Measurements from ENCODE around the gene OR6Y1.

The OR6Y1 gene

DNA sequence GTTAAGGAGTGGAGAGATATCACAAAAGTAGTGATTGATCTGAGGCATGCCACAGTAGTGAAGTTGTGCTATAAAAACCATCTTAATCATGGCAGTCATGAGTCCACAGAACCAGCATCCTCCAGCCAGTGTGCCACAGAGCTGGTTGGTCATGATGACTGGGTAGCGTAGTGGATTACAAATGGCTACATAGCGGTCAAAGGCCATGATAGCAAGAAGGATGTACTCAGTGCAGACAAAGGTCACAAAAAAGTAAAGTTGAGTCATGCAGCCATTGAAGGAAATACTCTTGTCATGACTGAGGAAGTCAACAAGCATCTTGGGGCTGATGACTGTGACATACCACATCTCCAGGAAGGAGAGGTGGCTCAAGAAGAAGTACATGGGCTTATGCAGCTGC lies 6.7 kb downstream of the OR6Y1 start:
- no peaks in the 10 kb centered on the region for H3K9me3 ChIP-seq (ENCODE audit: insufficient read depth, low read depth, low read length)
- H3K27ac ChIP-seq (ENCODE audit: low read depth, low read length), result no peak overlapping the region
- no peak overlapping the region for H3K4me3 ChIP-seq (ENCODE audit: low read length)
- no peaks in the 10 kb centered on the region for H3K36me3 ChIP-seq (ENCODE audit: insufficient read depth, low read length)
- WGBS, result 97% methylated on average over 2 of the region's 2 CpGs
- no peaks in the 10 kb centered on the region for H3K4me1 ChIP-seq (ENCODE audit: insufficient read depth, low read length)
- no peak overlapping the region for H3K9ac ChIP-seq (ENCODE audit: low read depth, low read length)
- no peaks in the 10 kb centered on the region for H3K27me3 ChIP-seq (ENCODE audit: insufficient read depth, low read length)

DNA sequence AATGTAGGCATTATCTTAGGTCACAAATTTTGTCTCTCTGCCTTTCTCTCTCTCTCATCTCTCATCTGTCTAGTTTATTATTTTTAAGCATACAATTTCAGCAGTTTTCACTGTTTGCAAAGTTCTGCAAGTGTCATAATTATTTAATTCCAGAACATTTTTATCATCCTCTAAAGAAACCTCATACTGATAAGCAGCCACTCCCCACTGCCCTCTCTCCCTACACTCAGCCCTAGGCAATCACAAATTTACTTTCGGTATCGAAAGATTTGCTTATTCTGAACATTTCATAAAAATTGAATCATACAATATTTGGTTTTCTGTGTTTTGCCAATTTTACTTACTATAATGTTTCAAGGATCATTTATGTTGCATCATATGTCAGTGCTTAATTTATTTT lies 16.6 kb downstream of the OR6Y1 start:
- Histone ChIP-seq H3K36me3 (ENCODE audit: insufficient read depth, low read length) (no peaks in the 10 kb centered on the region), H3K4me1 (ENCODE audit: insufficient read depth, low read length) (no peaks in the 10 kb centered on the region), H3K9ac (ENCODE audit: low read depth, low read length) (no peak overlapping the region), H3K4me3 (ENCODE audit: low read length) (no peak overlapping the region), H3K27ac (ENCODE audit: low read depth, low read length) (no peak overlapping the region), H3K9me3 (ENCODE audit: insufficient read depth, low read depth, low read length) (no peaks in the 10 kb centered on the region), H3K27me3 (ENCODE audit: insufficient read depth, low read length) (no peaks in the 10 kb centered on the region)
- WGBS, result 78% methylated on average over 2 of the region's 2 CpGs

DNA sequence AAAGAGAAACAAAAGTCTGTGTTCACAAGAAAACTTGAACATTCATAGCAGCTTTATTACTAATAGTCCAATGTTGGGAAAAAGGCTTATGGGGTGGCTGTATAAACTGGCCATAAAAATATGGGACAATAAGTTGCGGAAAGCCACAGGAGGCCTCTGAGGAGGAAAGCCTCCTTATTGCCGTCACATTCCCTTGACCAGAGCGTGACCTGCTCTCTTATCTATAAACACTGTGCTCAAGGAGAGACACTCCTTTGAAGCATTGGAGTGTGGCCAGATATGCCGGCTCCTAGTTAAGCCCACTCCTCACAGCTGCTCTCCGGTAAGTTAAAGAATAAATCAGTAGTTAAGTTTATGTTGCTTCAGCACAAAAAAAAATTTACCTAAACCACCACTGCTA lies 19.7 kb downstream of the OR6Y1 start:
- 94% methylated on average over 3 of the region's 5 CpGs for WGBS

DNA sequence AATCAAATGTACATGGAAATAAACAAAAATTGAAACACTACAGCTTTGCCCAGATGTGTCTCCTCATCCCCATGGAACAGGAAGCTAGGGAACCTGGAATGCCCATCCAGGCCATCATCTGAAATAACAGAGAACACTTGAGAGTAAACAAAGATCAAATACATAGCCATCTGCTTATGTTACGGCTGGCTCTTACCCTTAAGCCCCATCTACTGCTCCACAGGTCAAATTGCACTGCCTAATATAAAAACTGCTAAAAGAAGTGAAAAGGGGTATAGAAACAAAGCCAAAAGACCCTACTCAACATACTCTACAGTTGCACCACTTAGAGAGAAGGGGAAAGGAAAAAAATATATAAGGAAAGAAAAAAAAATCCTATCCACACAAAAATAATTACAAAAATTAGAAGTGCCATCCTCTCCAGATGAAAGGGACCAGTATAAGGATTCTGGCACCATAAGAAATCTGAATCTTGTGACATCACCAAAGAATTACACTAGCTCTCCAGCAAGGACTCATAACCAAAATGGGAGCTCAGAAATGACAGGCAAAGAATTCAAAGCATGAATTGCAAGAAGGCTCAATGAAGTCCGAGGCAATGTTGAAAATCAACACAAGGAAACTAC lies 26.9 kb downstream of the OR6Y1 start:
- peaks cover 3% of the 10 kb centered on the region; the same call in 1 of the 2 replicates for H3K9me3 ChIP-seq (ENCODE audit: insufficient read depth, low read depth, low read length)
- H3K27me3 ChIP-seq (ENCODE audit: insufficient read depth, low read length), result no peaks in the 10 kb centered on the region
- no peak overlapping the region for H3K4me3 ChIP-seq (ENCODE audit: low read length)
- H3K36me3 ChIP-seq (ENCODE audit: insufficient read depth, low read length), result no peaks in the 10 kb centered on the region
- WGBS, result 0% methylated on average over 2 of the region's 2 CpGs
- H3K4me1 ChIP-seq (ENCODE audit: insufficient read depth, low read length), result peaks cover 5% of the 10 kb centered on the region; the same call in 1 of the 2 replicates
- no peak overlapping the region for H3K27ac ChIP-seq (ENCODE audit: low read depth, low read length)
- H3K9ac ChIP-seq (ENCODE audit: low read depth, low read length), result no peak overlapping the region

More for the DNA sequence above, 19.7 kb downstream of the OR6Y1 start:
- H3K27ac ChIP-seq (ENCODE audit: low read depth, low read length), result no peak overlapping the region
- H3K27me3 ChIP-seq (ENCODE audit: insufficient read depth, low read length), result no peaks in the 10 kb centered on the region
- no peak overlapping the region for H3K9ac ChIP-seq (ENCODE audit: low read depth, low read length)
- no peaks in the 10 kb centered on the region for H3K36me3 ChIP-seq (ENCODE audit: insufficient read depth, low read length)
- no peaks in the 10 kb centered on the region for H3K4me1 ChIP-seq (ENCODE audit: insufficient read depth, low read length)
- no peaks in the 10 kb centered on the region for H3K9me3 ChIP-seq (ENCODE audit: insufficient read depth, low read depth, low read length)
- H3K4me3 ChIP-seq (ENCODE audit: low read length), result no peak overlapping the region

DNA sequence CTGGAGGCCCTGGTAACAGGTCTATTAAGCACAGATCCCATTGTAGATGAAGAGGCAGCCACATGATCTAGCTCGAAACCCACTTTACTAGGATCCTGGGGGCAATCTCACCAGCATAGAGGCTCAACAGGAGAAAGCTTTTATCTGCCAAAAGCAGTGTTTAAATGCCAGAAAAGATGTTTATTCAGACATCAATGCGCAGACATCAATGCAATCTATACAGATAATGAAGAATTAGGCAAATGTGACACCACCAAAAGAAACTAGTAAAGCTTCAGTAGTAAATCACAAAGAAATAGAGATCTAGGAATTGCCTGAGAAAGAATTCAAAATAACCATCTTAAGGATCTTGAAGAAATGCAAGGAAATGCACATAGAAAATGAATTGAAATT lies 32.5 kb downstream of the OR6Y1 start:
- Histone ChIP-seq H3K4me3 (ENCODE audit: low read length) (no peak overlapping the region), H3K27ac (ENCODE audit: low read depth, low read length) (no peak overlapping the region; the same call in 1 of the 2 replicates), H3K36me3 (ENCODE audit: insufficient read depth, low read length) (no peaks in the 10 kb centered on the region), H3K4me1 (ENCODE audit: insufficient read depth, low read length) (peaks cover 15% of the 10 kb centered on the region; the same call in 1 of the 2 replicates), H3K9me3 (ENCODE audit: insufficient read depth, low read depth, low read length) (peaks cover 3% of the 10 kb centered on the region; the same call in 1 of the 2 replicates), H3K9ac (ENCODE audit: low read depth, low read length) (no peak overlapping the region), H3K27me3 (ENCODE audit: insufficient read depth, low read length) (no peaks in the 10 kb centered on the region)
- 81% methylated on average over 2 of the region's 2 CpGs for WGBS

DNA sequence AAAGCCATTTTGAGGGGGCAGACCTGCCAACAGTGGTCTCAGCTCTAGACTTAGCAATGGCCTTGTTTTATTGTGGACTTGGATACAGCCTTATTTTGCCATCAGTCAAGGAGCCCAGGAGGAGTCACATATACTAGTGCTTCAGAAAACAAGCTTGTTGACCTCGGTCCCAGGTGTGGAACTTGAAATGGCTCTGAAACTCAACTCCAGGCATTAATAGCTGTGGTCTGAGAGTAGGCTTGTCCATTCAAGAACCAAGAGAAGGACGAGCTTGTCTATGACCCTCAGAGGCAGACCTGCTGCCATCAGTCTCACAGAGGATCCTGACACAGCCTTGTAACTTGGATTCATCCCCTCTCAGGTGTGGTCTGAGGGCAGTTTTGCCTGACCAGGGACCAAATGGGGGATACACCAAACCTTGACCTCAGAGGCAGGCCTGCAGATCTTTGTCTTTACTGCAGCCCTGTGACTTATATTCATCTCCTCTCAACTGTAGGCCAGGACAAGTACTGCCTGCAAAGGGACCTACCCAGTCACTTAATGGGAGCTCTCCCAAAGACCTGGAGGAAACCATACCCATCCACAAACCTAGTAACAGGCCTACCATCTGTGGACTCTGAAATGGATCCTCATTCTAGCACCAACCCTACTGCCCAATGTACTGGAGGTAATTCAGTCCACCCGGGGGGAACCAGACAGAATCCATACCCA lies 33.1 kb downstream of the OR6Y1 start:
- Histone ChIP-seq H3K4me3 (ENCODE audit: low read length) (no peak overlapping the region), H3K27ac (ENCODE audit: low read depth, low read length) (peak overlapping the region; percentile 21; the same call in 1 of the 2 replicates), H3K27me3 (ENCODE audit: insufficient read depth, low read length) (no peaks in the 10 kb centered on the region), H3K9ac (ENCODE audit: low read depth, low read length) (no peak overlapping the region), H3K9me3 (ENCODE audit: insufficient read depth, low read depth, low read length) (peaks cover 3% of the 10 kb centered on the region; the same call in 1 of the 2 replicates), H3K36me3 (ENCODE audit: insufficient read depth, low read length) (no peaks in the 10 kb centered on the region), H3K4me1 (ENCODE audit: insufficient read depth, low read length) (peaks cover 15% of the 10 kb centered on the region; the same call in 1 of the 2 replicates)
- WGBS, result 94% methylated on average over 3 of the region's 3 CpGs

DNA sequence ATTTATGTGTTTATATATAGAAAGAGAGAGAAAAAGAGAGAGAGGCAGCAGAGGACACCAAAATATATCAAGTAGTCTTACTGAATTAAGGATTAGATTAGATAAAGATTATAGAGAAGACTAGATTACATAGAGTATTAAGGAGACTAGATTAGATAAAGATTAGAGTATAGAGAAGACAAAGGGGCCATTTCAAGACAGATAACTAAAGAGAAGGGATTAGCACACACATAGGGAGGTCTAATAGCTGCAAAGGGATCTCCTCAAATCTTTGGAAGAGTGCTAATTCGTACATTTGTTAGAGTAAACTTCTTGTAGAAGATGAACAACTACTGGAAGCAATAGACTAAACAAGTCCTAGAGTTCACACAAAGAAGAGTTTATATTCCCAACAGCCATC lies 34.2 kb downstream of the OR6Y1 start:
- Histone ChIP-seq H3K4me1 (ENCODE audit: insufficient read depth, low read length) (peaks cover 15% of the 10 kb centered on the region; the same call in 1 of the 2 replicates), H3K9me3 (ENCODE audit: insufficient read depth, low read depth, low read length) (peaks cover 3% of the 10 kb centered on the region; the same call in 1 of the 2 replicates), H3K27me3 (ENCODE audit: insufficient read depth, low read length) (no peaks in the 10 kb centered on the region), H3K27ac (ENCODE audit: low read depth, low read length) (no peak overlapping the region), H3K9ac (ENCODE audit: low read depth, low read length) (no peak overlapping the region), H3K4me3 (ENCODE audit: low read length) (no peak overlapping the region), H3K36me3 (ENCODE audit: insufficient read depth, low read length) (no peaks in the 10 kb centered on the region)
- WGBS, result 89% methylated on average over 1 of the region's 1 CpG

DNA sequence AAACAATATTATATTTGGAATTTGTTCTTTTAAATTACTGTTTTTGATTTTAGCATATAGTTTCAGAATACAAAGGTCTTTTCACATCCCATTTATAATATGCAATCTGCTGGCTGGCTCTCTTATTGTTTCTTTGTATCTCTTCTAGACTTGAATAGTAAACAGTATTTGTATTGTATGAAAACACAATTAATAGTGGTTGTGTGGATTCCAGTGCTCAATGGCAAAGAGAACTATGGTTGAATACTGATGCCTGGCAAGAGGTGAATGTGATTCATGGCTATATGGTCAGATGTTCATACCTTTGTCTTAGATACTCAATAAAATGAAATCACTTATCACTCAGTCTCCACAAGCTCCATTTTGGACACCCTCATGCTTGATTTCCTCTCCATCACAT lies 37.2 kb downstream of the OR6Y1 start:
- Histone ChIP-seq H3K9me3 (ENCODE audit: insufficient read depth, low read depth, low read length) (no peaks in the 10 kb centered on the region), H3K27me3 (ENCODE audit: insufficient read depth, low read length) (no peaks in the 10 kb centered on the region), H3K4me1 (ENCODE audit: insufficient read depth, low read length) (peaks cover 10% of the 10 kb centered on the region; the same call in 1 of the 2 replicates)

DNA sequence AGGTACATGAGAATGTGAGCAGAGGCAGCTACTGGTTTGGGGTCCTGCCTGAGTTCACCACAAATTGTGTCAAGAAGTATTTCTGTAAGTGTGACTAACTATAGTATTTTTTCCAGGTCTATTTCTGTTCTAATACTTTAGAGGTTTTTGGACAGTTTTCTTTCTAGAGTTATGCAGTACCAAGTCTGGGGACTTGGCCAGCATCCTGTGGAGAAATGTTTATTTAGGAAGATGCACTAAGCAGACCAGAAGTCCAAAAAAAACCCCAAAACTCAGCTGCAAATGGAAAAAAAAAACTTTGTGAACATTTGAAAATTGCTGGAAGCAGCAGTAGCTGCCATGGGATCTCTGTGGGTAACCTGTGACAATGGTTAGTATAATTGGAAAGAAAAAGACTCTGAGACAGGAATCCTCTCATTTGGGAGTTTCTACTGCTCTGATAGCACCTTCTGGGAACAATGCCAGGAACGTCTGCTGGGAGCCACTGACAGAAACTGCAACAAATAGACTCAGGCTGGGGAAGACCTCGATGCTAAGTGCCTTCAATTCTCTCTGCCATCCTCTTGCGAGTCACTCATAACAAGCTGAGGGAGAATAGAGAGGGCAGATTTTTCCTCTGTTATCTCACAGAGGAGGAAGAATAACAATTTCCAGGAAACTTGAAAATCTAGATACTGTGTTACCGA lies 44.6 kb downstream of the OR6Y1 start:
- Histone ChIP-seq H3K9ac (ENCODE audit: low read depth, low read length) (no peak overlapping the region), H3K4me3 (ENCODE audit: low read length) (no peak overlapping the region), H3K27ac (ENCODE audit: low read depth, low read length) (no peak overlapping the region), H3K4me1 (ENCODE audit: insufficient read depth, low read length) (no peaks in the 10 kb centered on the region), H3K9me3 (ENCODE audit: insufficient read depth, low read depth, low read length) (no peaks in the 10 kb centered on the region), H3K27me3 (ENCODE audit: insufficient read depth, low read length) (no peaks in the 10 kb centered on the region), H3K36me3 (ENCODE audit: insufficient read depth, low read length) (no peaks in the 10 kb centered on the region)
- WGBS, result 76% methylated on average over 4 of the region's 4 CpGs

More for the DNA sequence above, 37.2 kb downstream of the OR6Y1 start:
- no peak overlapping the region for H3K27ac ChIP-seq (ENCODE audit: low read depth, low read length)
- H3K9ac ChIP-seq (ENCODE audit: low read depth, low read length), result no peak overlapping the region
- no peak overlapping the region for H3K4me3 ChIP-seq (ENCODE audit: low read length)
- H3K36me3 ChIP-seq (ENCODE audit: insufficient read depth, low read length), result no peaks in the 10 kb centered on the region

DNA sequence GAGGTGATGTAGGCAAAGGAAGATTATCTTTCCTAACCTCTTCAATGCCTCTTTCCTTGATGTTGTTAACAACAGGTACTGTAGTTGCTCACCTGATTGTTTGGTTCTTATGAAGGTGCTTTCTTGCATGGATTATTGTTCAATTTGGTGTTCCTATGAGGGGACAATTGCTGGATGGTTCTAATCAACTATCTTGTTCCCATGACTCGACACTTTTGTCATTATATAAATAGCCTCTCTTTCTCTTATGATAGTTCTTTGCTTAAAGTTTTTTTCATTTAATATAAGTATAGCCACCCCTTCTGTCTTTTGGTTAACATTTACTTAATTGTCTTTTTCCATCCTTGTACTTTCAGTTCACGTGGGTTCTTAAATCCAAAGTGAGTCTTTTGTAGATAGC lies 46.7 kb downstream of the OR6Y1 start:
- no peak overlapping the region for H3K27ac ChIP-seq (ENCODE audit: low read depth, low read length)
- H3K9ac ChIP-seq (ENCODE audit: low read depth, low read length), result no peak overlapping the region
- H3K4me3 ChIP-seq (ENCODE audit: low read length), result no peak overlapping the region
- H3K4me1 ChIP-seq (ENCODE audit: insufficient read depth, low read length), result no peaks in the 10 kb centered on the region
- no peaks in the 10 kb centered on the region for H3K27me3 ChIP-seq (ENCODE audit: insufficient read depth, low read length)
- H3K36me3 ChIP-seq (ENCODE audit: insufficient read depth, low read length), result no peaks in the 10 kb centered on the region
- peaks cover under 1% of the 10 kb centered on the region; the same call in 1 of the 2 replicates for H3K9me3 ChIP-seq (ENCODE audit: insufficient read depth, low read depth, low read length)
- 83% methylated on average over 1 of the region's 2 CpGs for WGBS

DNA sequence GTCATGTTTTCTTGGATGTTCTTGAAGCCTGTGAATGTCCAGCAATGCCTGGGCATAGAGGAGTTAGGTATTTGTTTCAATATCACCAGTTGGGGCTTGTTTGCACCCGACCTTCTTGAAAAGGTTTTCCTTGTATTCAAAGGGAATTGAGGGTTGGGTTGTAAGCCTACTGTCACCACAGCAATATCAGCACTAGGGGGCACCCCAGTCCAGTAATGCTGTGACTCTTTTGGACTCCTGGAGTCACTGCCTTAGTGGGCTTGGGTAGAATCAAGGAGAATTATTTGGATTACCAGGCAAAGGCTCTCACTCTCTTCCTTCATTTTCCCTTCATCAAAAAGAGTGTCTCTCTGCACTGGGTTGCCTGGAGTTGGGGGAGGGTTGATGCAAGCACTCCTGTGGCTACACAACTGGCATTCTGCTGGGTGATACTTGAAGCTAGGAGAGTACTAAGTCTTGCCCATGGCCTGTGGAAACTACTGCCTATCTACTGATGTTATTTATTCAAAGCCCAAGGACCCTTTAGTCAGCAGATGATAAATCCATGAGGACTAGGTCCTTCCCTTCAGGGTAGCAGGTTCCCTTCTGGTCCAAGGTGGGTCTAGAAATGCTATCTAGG lies 47.7 kb downstream of the OR6Y1 start:
- Histone ChIP-seq H3K36me3 (ENCODE audit: insufficient read depth, low read length) (no peaks in the 10 kb centered on the region), H3K9ac (ENCODE audit: low read depth, low read length) (no peak overlapping the region), H3K27ac (ENCODE audit: low read depth, low read length) (no peak overlapping the region), H3K4me3 (ENCODE audit: low read length) (no peak overlapping the region), H3K9me3 (ENCODE audit: insufficient read depth, low read depth, low read length) (peaks cover 3% of the 10 kb centered on the region; the same call in 1 of the 2 replicates), H3K4me1 (ENCODE audit: insufficient read depth, low read length) (no peaks in the 10 kb centered on the region), H3K27me3 (ENCODE audit: insufficient read depth, low read length) (no peaks in the 10 kb centered on the region)
- 47% methylated on average over 1 of the region's 1 CpG for WGBS

Data from HUES64 (cell line).